H1 (cell line): ENCODE measurements around the gene TBC1D9B. TPM values are rescaled to one million over a fixed set of nuclear protein-coding genes. Genes with fewer than 3 reads are reported as not detected.
A peak's percentile ranks its signal among the peaks of the same experiment; 100 is the strongest.

Experiments
- CTCF ChIA-PET: fragments of 300-600 bp; sonication (Branson Sonifier 250); formaldehyde crosslinking; loops from one replicate; lab custom pipeline; 2021; ENCODE audit not compliant: partially characterized antibody; lab: Charles Lee
- POLR2A ChIA-PET: fragments of 300-600 bp; sonication (Branson Sonifier 250); formaldehyde crosslinking; loops from one replicate; lab custom pipeline; 2021; ENCODE audit warnings: inconsistent platforms; ENCODE audit not compliant: partially characterized antibody; lab: Charles Lee
- DNase-seq, 2 experiments: peaks; one replicate each; pipeline versions ENCODE4 v3.0.0 to v3.0.0-alpha.2; 2010 to 2022; ENCODE audit warnings: low spot score in 2 of 2, low read depth in 1 of 2, mixed read lengths in 1 of 2
- FAIRE-seq: peaks from 2 replicates; lab custom pipeline; 2011; peaks lifted over from hg19 to GRCh38; lab: Jason Lieb, UNC
- H2AFZ ChIP-seq: 2 replicates; pipeline ENCODE4 v1.8.1; 2012; ENCODE audit warnings: low read length, inconsistent platforms
- H2AK5ac ChIP-seq: 2 replicates; pipeline ENCODE4 v1.6.1; 2013; ENCODE audit warnings: low read depth, low read length
- H2BK120ac ChIP-seq: replicated peaks from 2 replicates; pipeline ENCODE3; 2013; ENCODE audit warnings: low read depth, low read length, inconsistent platforms
- H2BK12ac ChIP-seq: 2 replicates; pipeline ENCODE4 v1.6.1; 2013; ENCODE audit warnings: low read depth, low read length
- H2BK15ac ChIP-seq: 2 replicates; pipeline ENCODE4 v1.6.1; 2013; ENCODE audit warnings: low read length
- H2BK20ac ChIP-seq: 2 replicates; pipeline ENCODE4 v1.6.1; 2013; ENCODE audit warnings: low read length
- H2BK5ac ChIP-seq: 2 replicates; pipeline ENCODE4 v1.6.1; 2013; ENCODE audit warnings: low read depth, low read length
- H3K14ac ChIP-seq: 2 replicates; pipeline ENCODE4 v1.6.1; 2013; ENCODE audit warnings: inconsistent platforms; ENCODE audit not compliant: insufficient read length
- H3K18ac ChIP-seq: 2 replicates; pipeline ENCODE4 v1.6.1; 2013; ENCODE audit warnings: low read length; ENCODE audit errors: extremely low read depth
- H3K23ac ChIP-seq: 2 replicates; pipeline ENCODE4 v1.6.1; 2013; ENCODE audit warnings: inconsistent platforms; ENCODE audit not compliant: insufficient read length
- H3K23me2 ChIP-seq: 2 replicates; pipeline ENCODE4 v1.6.1; 2013; ENCODE audit warnings: low read depth, low read length
- H3K27ac ChIP-seq: 2 replicates; pipeline ENCODE4 v1.6.1; 2011; ENCODE audit warnings: low read depth, low read length, inconsistent platforms
- H3K27me3 ChIP-seq, 4 experiments: replicated peaks in 1 of 4; 1 replicate in 1 of 4; 2 replicates in 3 of 4; pipeline versions ENCODE4 v1.6.1 to v1.8.1; 2011 to 2013; ENCODE audit warnings: low read length in 3 of 4, mild to moderate bottlenecking in 3 of 4, inconsistent platforms in 2 of 4, mixed read lengths in 2 of 4, moderate library complexity in 1 of 4; ENCODE audit not compliant: control insufficient read depth in 3 of 4, insufficient read depth in 3 of 4; ENCODE audit errors: extremely low read depth in 1 of 4
- H3K36me3 ChIP-seq, 4 experiments: 2 replicates each; pipeline versions ENCODE4 v1.6.1 to v1.8.1; 2011 to 2013; ENCODE audit warnings: mild to moderate bottlenecking in 4 of 4, low read length in 3 of 4, moderate library complexity in 2 of 4, control low read depth in 1 of 4, inconsistent platforms in 1 of 4; ENCODE audit not compliant: insufficient read depth in 4 of 4, control insufficient read depth in 2 of 4
- H3K4ac ChIP-seq: replicated peaks from 2 replicates; pipeline ENCODE3; 2013; ENCODE audit warnings: low read length, low read depth, mixed read lengths, inconsistent platforms; ENCODE audit not compliant: insufficient read length
- H3K4me1 ChIP-seq, 4 experiments: replicated peaks in 1 of 4; 1 replicate in 1 of 4; 2 replicates in 3 of 4; pipeline versions ENCODE4 v1.6.1 to v1.8.1; 2011 to 2013; ENCODE audit warnings: low read length in 3 of 4, inconsistent platforms in 2 of 4, mixed read lengths in 1 of 4; ENCODE audit not compliant: insufficient read depth in 4 of 4, control insufficient read depth in 3 of 4
- H3K4me2 ChIP-seq, 2 experiments: 2 replicates each; pipeline versions ENCODE4 v1.6.1 to v1.8.1; 2011 to 2013; ENCODE audit warnings: low read depth in 2 of 2, low read length in 2 of 2, control low read depth in 1 of 2, inconsistent platforms in 1 of 2, mild to moderate bottlenecking in 1 of 2; ENCODE audit not compliant: insufficient read depth in 1 of 2
- H3K4me3 ChIP-seq, 4 experiments: fragments of 200-600, 300-600 bp in 1 of 4; sonication (generic), shearing (Covaris generic), sonication (Bioruptor Twin) in 1 of 4; 2 replicates each; pipeline versions ENCODE4 v1.5.1 to v1.8.1; 2011 to 2016; ENCODE audit warnings: low read length in 4 of 4, low read depth in 3 of 4, control low read depth in 2 of 4, inconsistent platforms in 2 of 4, mild to moderate bottlenecking in 2 of 4, mixed read lengths in 1 of 4, moderate library complexity in 1 of 4; ENCODE audit not compliant: insufficient read depth in 2 of 4; ENCODE audit errors: extremely low read depth in 1 of 4
- H3K56ac ChIP-seq: replicated peaks from 2 replicates; pipeline ENCODE3; 2013; ENCODE audit warnings: low read depth, mild to moderate bottlenecking, mixed read lengths, low read length, inconsistent platforms; ENCODE audit not compliant: insufficient read length
- H3K79me1 ChIP-seq: 2 replicates; pipeline ENCODE4 v1.6.1; 2013; ENCODE audit warnings: low read depth, low read length, control low read depth
- H3K79me2 ChIP-seq, 2 experiments: 2 replicates each; pipeline versions ENCODE4 v1.6.1 to v1.8.1; 2012 to 2013; ENCODE audit warnings: low read length in 2 of 2, mild to moderate bottlenecking in 2 of 2, inconsistent platforms in 1 of 2; ENCODE audit not compliant: insufficient read depth in 2 of 2, control insufficient read depth in 1 of 2
- H3K9ac ChIP-seq, 4 experiments: replicated peaks in 1 of 4; 1 replicate in 1 of 4; 2 replicates in 3 of 4; pipeline versions ENCODE4 v1.6.1 to v1.8.1; 2011 to 2013; ENCODE audit warnings: low read depth in 3 of 4, low read length in 3 of 4, control low read depth in 2 of 4, mild to moderate bottlenecking in 2 of 4, moderate library complexity in 2 of 4, inconsistent platforms in 1 of 4; ENCODE audit errors: extremely low read depth in 1 of 4
- H3K9me3 ChIP-seq, 2 experiments: 2 replicates each; pipeline versions ENCODE4 v1.6.1 to v1.8.1; 2012 to 2013; ENCODE audit warnings: mild to moderate bottlenecking in 2 of 2, moderate library complexity in 2 of 2, control low read depth in 1 of 2, inconsistent platforms in 1 of 2, low read depth in 1 of 2, low read length in 1 of 2, mixed read lengths in 1 of 2; ENCODE audit not compliant: insufficient read depth in 2 of 2
- H4K20me1 ChIP-seq, 2 experiments: replicated peaks in 1 of 2; 2 replicates each; pipeline versions ENCODE3 to v1.8.1; 2011 to 2013; ENCODE audit warnings: inconsistent platforms in 2 of 2, low read length in 2 of 2, mild to moderate bottlenecking in 1 of 2; ENCODE audit not compliant: insufficient read depth in 2 of 2, control insufficient read depth in 1 of 2
- H4K5ac ChIP-seq: 2 replicates; pipeline ENCODE4 v1.6.1; 2013; ENCODE audit warnings: low read length, low read depth, mixed read lengths, inconsistent platforms; ENCODE audit not compliant: insufficient read length
- H4K8ac ChIP-seq: 2 replicates; pipeline ENCODE4 v1.8.0; 2013; ENCODE audit warnings: mild to moderate bottlenecking, moderate library complexity, low read length, inconsistent platforms; ENCODE audit not compliant: insufficient read depth; ENCODE audit errors: extremely low read depth
- H4K91ac ChIP-seq: replicated peaks from 2 replicates; pipeline ENCODE3; 2013; ENCODE audit warnings: low read length, mixed read lengths, inconsistent platforms; ENCODE audit not compliant: insufficient read length
- CREB1 ChIP-seq: IDR thresholded peaks from 2 replicates; pipeline ENCODE4 v1.6.1; 2012; ENCODE audit warnings: inconsistent platforms
- CTCF ChIP-seq, 3 experiments: IDR thresholded peaks; 1 replicate in 2 of 3; 2 replicates in 1 of 3; pipeline versions ENCODE4 v1.5.1 to v1.6.1; 2011; ENCODE audit warnings: low read length in 3 of 3, mild to moderate bottlenecking in 3 of 3, inconsistent platforms in 2 of 3, low read depth in 1 of 3, moderate library complexity in 1 of 3; ENCODE audit not compliant: insufficient read depth in 1 of 3; ENCODE audit errors: control extremely low read depth in 1 of 3
- WGBS, 2 experiments: shearing (Covaris generic) in 1 of 2; methylation state at CpG; one replicate each; pipeline versions ENCODE4 v1.1.6 to v1.1.7; 2013 to 2015; ENCODE audit warnings: low lambda C conversion rate in 2 of 2, mixed read lengths in 2 of 2, inconsistent platforms in 1 of 2, low coverage in 1 of 2, missing lambda C conversion rate in 1 of 2; ENCODE audit not compliant: insufficient replicate concordance in 2 of 2, insufficient coverage in 1 of 2, insufficient read length in 1 of 2; ENCODE audit errors: extremely low coverage in 1 of 2, missing lambda C conversion rate in 1 of 2; 5-methylcytosine and 5-hydroxymethylcytosine counted together
- polyA plus RNA-seq, 7 experiments: library from polyadenylated mRNA; depleted of rRNA in 3 of 7; stranded (reverse) in 5 of 7; unstranded in 2 of 7; fragments of >200 nt in 5 of 7; fragments of 200-250 nt in 2 of 7; gene quantifications; 1 replicate in 5 of 7; 2 replicates in 1 of 7; 4 replicates in 1 of 7; pipeline versions ENCODE4 v1.2.1 to v1.2.3, GENCODE V29; 2011 to 2013; ENCODE audit warnings: missing spikeins in 2 of 7, mixed read lengths in 2 of 7
- total RNA-seq: library from RNA; stranded (reverse); fragmentation: NEBNext Ultra II Directional; extraction: Animal tissue kit (Norgen Biotek cat#: 25700); gene quantifications from 2 replicates; pipeline ENCODE4 v1.2.1, GENCODE V29; 2021

The TBC1D9B gene
- total and polyA plus RNA-seq, 2 of the 8 experiments (the other 6 are each of a cell fraction or from before 2014, with no cell fraction given), result 33.6 to 57.1 TPM

- no peak overlapping the region; the same call in 1 of the 2 replicates for H2BK5ac ChIP-seq
- H3K4me3 ChIP-seq, result no peak overlapping the region
- H3K14ac ChIP-seq, result no peak overlapping the region
- H3K79me1 ChIP-seq, result 0 out of 2 replicates have a peak, but pooled peaks cover 3% of the 10 kb centered on the region
- H4K91ac ChIP-seq, result no peak overlapping the region
- H2BK20ac ChIP-seq, result no peak overlapping the region
- no peaks in the 10 kb centered on the region for H3K23me2 ChIP-seq
- H2BK120ac ChIP-seq, result no peak overlapping the region
- no peak overlapping the region for H4K8ac ChIP-seq
- H3K9ac ChIP-seq, result no peak overlapping the region
- no peak overlapping the region for H3K4me2 ChIP-seq
- no peaks in the 10 kb centered on the region for H3K79me2 ChIP-seq
- no peak overlapping the region for H3K56ac ChIP-seq
- 90% methylated on average over 30 of the region's 31 CpGs; no CpG with 5 or more reads in 1 of the 2 experiments for WGBS, 2 experiments
- CTCF ChIA-PET, result interaction anchor here (1.0 to 3.1 kb wide), 6 partner anchors 10 to 96 kb away, joined by 3 to 13 read pairs (median 4); no protein-coding TSS in a partner anchor
- no peak overlapping the region for H4K5ac ChIP-seq
- H3K23ac ChIP-seq, result no peak overlapping the region
- H2BK15ac ChIP-seq, result no peak overlapping the region
- POLR2A ChIA-PET, result interaction anchor here (1.4 to 1.7 kb wide), 2 partner anchors 14 to 19 kb away, joined by 3 to 6 read pairs; no protein-coding TSS in a partner anchor
- H3K4ac ChIP-seq, result no peak overlapping the region
- TF ChIP-seq CTCF (IDR thresholded peaks at IDR 0.05; ENCODE audit: control extremely low read depth in 1 of 3, insufficient read depth in 1 of 3, low read depth in 1 of 3, low read length in 3 of 3) (peak in 1 of 3 experiments; percentile 7; a peak in 1 of 4 replicates), CREB1 (no peak)
- no peak for DNase-seq
- H3K27ac ChIP-seq, result no peak overlapping the region
- H3K9me3 ChIP-seq, result no peaks in the 10 kb centered on the region
- no peak overlapping the region for H3K18ac ChIP-seq
- no peak for FAIRE-seq
- H3K36me3 ChIP-seq, result peaks cover 10 to 26% (median 21%) of the 10 kb centered on the region in 4 experiments
- H3K4me1 ChIP-seq, result peaks cover 0 to 3% (median 0%) of the 10 kb centered on the region in 4 experiments; a peak in 1 of 7 replicates
- H4K20me1 ChIP-seq, result peaks cover 0 to 4% of the 10 kb centered on the region in 2 experiments
- no peak overlapping the region for H2AFZ ChIP-seq
- no peak overlapping the region for H2BK12ac ChIP-seq
- no peak overlapping the region for H2AK5ac ChIP-seq
- no peaks in the 10 kb centered on the region for H3K27me3 ChIP-seq
Measured at GRCh38 chr5:179893076-179893957, 14.4 kb downstream of the TBC1D9B start.
